Measurements from ENCODE around the gene MGAT5.

MGAT5 gene

DNA sequence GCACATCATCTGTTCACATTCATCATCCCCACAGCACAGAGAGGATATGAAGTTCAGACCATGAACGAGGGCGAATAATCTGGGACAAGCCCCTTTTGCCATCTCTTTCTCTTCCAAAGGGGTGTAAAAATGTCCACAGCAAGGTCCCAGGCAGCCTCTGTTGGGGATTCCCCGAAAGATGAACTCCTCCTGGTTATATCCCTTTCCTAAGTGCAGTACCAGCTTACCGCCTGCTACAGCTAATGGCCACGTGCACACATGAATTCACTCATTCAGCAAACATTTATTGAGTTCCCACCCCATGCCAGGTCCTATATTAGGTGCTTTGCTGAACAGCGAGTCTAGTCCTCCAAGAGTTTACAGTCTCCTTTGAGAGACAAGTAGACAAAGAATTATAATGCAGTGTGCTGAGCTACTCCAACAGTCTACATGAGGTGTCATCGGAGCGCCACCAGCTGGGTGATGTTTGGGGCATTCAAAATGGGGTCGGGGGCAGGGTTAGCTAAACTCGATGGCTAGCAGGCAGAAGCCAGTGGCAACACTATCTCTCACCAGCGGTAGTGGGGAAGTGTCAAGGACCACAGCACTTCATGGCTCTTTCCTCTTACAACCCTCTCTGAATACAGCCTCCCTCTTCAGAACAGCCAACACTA, 236.0 kb downstream of the MGAT5 start:
- DNase-seq: no peak

DNA sequence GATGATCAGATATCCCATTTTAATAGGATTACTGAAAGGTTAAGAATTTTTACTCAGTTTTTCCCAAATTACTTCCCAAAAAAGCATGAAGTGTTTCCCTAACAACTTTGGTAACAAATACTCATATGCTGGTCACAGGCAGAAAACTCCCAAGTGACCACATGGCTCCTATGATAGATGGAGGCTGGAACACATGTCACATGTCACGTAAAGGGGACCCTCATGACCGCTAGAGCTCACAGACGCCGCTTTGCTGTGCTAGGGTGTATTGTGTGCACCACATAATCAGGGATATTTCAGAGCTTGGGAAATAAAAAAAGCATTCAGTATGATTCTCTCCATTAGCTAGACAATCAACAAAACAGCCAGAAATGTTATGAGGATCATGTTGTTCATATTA, 236.7 kb downstream of the MGAT5 start:
- DNase-seq: no peak

DNA sequence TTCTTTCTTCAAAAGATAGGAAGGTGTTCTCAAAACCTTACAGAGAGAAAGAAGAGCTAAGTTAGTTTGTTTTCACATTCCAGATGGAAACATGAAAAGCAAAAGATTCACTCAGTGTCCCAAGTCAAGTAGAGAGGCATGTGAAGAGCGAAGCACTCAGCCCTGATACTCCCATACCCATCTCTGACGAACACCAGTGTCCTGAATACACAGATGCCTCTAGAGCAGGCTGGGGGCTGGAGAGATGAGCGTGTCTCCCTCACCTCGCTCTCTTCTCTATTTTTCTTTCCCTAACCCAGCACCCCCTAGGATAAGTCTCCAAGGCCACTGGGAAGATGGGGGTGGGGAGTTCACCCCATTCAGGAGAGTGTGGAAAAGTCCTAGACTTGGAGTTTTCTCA, 237.2 kb downstream of the MGAT5 start:
- DNase-seq: no peak

DNA sequence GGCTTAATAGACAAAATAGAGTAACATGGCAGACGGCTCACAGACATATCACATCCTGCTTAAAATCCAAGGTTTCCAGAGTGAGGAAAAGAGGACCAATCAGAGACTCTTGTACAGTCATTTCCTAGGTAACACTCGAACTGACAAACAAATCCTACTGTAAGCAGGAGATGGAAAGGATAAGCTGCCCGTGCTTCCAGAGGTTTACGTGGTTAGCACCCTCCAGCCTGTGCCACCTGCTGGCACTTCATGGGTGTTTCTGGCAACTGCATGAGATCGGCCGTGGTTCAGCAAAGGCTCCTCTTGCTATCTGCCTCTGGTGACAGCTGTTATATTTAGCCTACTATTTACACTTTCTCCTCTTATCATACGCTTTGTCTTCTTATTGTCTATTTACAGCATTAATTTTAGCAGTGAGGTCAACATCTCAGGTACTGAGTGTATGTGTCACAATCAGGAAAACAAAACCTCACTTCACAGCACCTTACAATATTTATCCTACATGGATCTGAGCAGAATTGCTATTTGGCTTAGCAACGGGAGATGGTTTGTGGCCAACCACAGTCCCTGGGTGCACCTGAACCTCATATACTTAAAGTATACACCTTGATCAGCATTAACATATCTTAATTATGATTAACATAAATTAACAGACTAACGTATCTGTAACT, 238.0 kb downstream of the MGAT5 start:
- DNase-seq: no peak

DNA sequence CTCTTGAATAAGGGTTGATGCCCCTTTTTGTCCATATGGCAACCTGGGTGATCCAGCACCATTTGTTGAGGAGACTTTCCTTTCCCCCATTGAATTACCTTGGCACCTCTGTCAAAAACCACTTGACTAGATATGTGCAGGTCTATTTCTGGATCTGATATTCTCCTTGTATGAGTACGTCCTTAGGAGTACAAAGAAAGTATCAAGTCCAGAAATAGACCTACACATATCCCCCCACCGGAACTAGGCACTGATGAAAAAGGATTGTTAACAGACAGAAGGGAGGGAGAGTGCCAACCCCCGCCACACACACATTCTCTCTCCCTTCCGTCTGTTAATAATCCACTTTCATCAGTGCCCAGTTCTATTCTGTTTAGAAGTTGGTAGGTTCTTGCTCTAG, 239.9 kb downstream of the MGAT5 start:
- DNase-seq: no peak

DNA sequence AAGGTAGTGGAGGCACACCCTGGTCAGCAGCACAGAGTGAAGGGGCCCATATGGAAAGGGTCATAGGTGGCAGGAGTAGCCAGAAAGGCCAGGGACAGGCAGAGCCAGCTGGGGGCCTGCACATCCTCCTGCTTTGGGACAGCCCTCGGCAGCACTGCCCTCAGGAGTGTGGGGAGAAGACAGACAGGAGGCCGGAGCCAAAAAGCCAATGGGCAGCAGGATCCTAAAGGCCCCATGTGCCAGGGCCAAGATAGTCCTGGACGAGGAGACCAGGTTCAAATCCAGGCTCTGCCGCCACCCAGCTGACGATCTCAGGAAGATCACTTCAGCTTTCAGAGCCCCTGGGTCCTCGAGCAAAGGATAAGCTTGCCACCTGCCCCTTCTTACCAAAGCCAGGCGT, 244.8 kb downstream of the MGAT5 start:
- no peak for DNase-seq

DNA sequence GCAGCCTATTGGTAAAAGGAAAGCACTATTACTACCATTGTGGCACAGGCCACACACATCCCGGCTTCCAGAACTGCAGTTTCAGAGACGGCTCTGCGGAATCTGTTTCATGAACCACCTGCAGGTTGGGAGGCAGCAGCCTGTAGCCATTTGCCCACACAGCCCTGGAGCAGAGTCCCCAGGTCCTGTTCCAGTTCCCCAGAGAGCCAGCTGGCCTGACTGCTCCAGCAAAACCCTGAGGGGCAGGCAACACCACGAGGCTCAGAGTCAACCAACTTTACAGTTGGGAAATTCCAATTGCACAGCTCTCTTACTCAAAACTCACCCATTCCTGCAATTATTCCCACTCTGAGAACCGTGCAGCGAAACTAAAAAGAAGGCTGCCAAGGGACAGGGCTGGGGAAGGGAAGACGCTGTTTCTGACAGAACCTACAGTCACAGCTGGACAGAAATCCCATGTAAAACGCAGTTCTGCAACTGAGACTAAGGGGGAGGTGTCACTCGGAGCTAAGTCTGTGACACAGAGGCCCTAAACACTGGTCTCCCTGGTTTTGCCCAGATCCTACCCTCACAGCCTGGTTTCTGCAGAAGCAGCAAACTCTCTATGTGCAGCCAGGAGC, 245.5 kb downstream of the MGAT5 start:
- no peak for DNase-seq

DNA sequence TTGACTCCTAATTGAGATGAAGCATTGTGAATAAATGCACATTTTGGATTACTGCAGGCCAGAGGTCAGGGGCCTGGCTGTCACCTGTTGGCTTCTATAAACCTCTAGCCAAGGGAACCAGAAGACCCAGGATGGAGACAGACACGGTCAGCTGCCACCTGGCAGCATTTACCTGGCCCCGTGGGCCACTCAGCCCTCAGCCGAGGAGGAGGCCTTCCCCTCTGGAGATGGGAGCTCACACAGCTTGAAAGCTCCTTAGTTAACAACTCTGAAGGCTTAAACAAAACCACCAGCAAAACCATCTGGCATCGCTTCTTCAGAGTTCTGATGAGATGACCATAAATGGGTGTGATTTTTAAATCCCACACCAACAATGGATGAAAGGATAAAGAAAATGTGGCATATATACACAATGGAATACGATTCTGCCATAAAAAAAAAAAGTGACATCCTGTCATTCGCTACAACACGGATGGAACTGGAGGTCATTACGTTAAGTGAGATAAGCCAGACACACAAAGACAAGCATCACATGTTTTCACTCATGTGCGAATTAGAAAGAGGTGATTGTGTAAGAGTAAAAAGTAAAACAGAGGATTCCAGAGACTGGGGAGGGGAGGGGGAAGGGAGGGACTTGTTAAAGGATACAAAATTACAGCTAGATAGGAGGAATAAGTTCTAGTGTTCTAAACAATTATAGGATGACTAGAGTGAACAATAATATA, 246.5 kb downstream of the MGAT5 start:
- DNase-seq: no peak

DNA sequence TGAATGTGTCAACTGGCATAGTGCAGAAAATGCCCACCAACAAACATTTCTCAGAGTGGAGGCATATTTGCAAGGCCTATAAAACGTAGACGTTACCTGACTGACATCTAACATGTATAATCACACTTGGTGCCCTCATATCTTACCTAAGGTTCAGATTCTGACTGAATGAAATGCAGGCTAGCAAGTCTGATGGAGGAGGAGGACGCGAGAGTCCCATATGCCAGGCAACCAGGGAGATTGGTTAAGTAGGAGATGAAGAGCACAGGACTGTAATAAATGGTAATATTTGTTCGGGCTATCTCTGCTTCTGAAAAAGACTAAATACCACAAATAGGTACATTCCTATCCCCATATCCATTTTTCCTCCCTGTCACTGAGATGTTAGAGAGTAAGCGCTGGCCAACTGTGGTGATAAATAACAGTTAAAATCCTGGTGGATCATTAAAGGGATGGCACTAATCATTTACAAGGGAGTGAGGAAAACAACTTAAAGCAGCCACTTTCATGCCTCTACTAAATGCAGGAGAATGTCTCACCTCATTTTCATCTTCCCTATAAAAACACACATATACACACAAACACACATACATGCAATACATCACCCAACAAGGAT, 247.7 kb downstream of the MGAT5 start:
- DNase-seq: no peak

DNA sequence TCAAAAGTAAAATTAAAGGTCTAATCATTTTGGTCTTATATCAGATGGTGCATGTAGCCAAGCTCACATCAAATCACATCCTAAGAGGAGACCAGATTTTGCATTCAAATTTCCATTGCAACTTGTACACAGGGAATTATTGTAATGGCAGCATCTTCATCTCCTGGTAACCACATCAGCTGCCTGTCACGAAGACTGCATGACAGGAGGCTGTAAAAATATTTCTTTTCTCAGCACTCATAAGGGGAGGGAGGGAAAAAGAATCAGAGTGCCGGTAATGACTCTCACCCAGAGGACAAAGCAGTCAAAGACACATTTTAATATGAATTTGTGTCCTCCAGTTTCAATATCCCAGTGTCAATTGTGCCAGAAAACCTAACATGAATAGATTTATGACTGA, 248.2 kb downstream of the MGAT5 start:
- DNase-seq: no peak

Measured in suppressor macrophage treated with lipopolysaccharide for 4 hours (primary cell).